ENCODE results near the gene PI4KA. TPM values are rescaled to one million over a fixed set of nuclear protein-coding genes. Genes with fewer than 3 reads are reported as not detected.
"Not testable (repeated sequence)": the region's sequence is repeated elsewhere in the genome, so short reads cannot be mapped to it uniquely, and the experiment has no call there.

PI4KA gene
- total and polyA plus RNA-seq, 5 experiments from 2014 or later: 34.4 to 158 (median 69.6) TPM

DNA sequence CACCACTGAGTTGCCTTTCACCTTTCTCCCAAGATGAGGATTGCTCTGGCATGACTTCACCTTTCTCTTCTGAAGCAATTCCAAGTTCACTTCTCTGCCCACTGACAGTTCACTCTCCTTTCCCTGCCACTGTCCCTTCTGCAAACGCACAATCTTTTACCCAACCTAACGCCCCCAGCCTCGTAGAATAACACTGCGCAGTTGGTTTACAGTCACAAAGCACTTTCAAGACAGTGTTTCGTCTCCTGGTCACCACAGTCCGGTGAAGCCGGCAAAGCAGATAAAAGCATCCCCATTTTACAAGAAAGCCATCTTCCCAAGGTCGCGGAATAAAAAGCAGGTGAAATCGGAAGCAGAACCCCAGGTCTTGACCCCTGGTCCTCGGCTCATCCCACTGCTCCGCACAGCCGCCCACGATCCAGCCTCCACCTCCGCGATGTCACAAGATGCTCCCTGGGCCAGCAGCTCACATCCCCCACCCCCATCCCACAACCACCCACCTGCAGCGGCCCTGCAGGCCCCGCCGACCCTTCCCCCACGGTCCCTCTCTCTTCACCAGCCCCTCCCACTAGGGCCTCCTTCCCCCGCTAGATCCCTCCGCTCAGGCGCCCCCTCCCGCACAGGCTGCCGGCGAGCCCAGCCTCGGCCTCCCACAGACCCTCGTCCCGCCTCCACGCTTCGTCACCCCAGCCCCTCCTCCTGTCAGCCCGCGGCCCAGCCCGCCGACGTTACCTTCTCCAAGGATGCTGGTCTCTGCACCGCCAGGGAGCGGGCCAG lies 585 bp downstream of the PI4KA start:
- Mint-ChIP-seq H3K4me1 (peaks cover 37 to 76% (median 69%) of the 10 kb centered on the region in 4 donors), H3K27me3 (no peaks in the 10 kb centered on the region), H3K36me3 (peaks cover 0 to 11% (median 0%) of the 10 kb centered on the region in 3 donors), H3K9me3 (no peaks in the 10 kb centered on the region), H3K27ac (peak overlapping the region; percentile 68 to 95 (median 90)), H3K4me3 (peak overlapping the region; percentile 87 to 96 (median 92))
- POLR2A ChIA-PET: interaction anchor here (0.7 kb wide), 1 partner anchor 59 kb away, joined by 3 read pairs; the partner anchor contains the start of gene CRKL
- DNase-seq: peak in 8 of 10 donors; percentile 9 to 90 (median 70)
- peak; percentile 59 to 64 for ATAC-seq

DNA sequence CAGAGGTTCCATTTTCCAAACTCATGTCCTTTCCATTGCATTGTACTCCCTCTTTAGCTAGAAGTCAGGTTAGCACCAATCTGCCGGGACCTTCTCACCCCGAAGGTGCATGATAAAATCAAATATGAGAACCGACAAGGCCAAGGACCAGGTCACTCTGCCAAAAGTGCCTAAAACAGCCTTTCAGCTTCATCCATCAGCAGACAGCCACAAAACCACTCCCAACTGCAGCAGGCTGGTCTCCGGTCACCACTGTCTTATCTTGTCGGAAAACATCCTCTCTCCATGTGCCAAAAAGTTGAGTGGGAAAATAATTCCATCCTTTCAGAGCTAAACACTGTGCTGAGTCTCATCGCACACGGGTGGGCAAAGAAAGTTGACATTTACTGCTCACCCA lies 1.4 kb downstream of the PI4KA start:
- Mint-ChIP-seq H3K4me1 (peaks cover 34 to 76% (median 70%) of the 10 kb centered on the region in 4 donors), H3K36me3 (peaks cover 0 to 5% (median 0%) of the 10 kb centered on the region in 3 donors), H3K4me3 (peak overlapping the region; percentile 87 to 96 (median 92)), H3K27me3 (no peaks in the 10 kb centered on the region), H3K9me3 (no peaks in the 10 kb centered on the region), H3K27ac (peak overlapping the region; percentile 30 to 95 (median 87))
- no peak for ATAC-seq
- POLR2A ChIA-PET: interaction anchor here (1.5 kb wide), 1 partner anchor 10 kb away, joined by 5 read pairs; no protein-coding TSS in a partner anchor
- DNase-seq: no peak

- POLR2A ChIA-PET: interaction anchor here (0.6 kb wide), 1 partner anchor 21 kb away, joined by 3 read pairs; no protein-coding TSS in a partner anchor
- H3K27me3 Mint-ChIP-seq: no peaks in the 10 kb centered on the region
- no peaks in the 10 kb centered on the region for H3K36me3 Mint-ChIP-seq
- peak overlapping the region in 3 of 10 donors; percentile 3 to 52 (median 14) for H3K4me3 Mint-ChIP-seq
- no peak for DNase-seq
- peak overlapping the region in 7 of 10 donors; percentile 21 to 80 (median 58) for H3K27ac Mint-ChIP-seq
- H3K4me1 Mint-ChIP-seq: peaks cover 34 to 69% (median 66%) of the 10 kb centered on the region in 4 donors
- no peak for ATAC-seq
- H3K9me3 Mint-ChIP-seq: no peaks in the 10 kb centered on the region
Measured at GRCh38 chr22:20853236-20853660, 5.4 kb downstream of the PI4KA start.

DNA sequence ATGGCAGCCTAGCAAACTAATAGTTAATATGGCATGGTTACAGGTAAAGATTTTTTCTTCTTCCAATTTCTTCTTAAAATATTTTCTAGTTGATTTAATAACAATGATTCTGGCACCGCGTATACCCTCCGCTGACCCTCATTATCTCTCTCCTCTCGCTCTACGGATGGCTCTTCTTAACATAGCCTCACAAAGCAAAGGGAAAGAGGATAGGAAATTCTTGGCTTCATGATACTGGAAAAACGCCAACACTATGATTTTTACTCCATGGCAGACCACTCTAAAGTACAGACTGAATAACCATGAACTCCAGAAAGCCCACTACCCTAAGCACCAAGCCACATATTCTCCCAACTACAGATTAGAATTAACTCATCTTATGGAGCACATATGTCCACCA lies 6.1 kb downstream of the PI4KA start:
- Mint-ChIP-seq H3K27ac (peak overlapping the region in 4 of 10 donors; percentile 33 to 74 (median 58)), H3K9me3 (no peaks in the 10 kb centered on the region), H3K4me1 (peaks cover 35 to 71% (median 65%) of the 10 kb centered on the region in 4 donors), H3K4me3 (no peak overlapping the region), H3K36me3 (no peaks in the 10 kb centered on the region), H3K27me3 (no peaks in the 10 kb centered on the region)
- DNase-seq (no peak), ATAC-seq (no peak)
- POLR2A ChIA-PET: no interaction called here

- peak overlapping the region in 6 of 10 donors; percentile 20 to 74 (median 64) for H3K27ac Mint-ChIP-seq
- ATAC-seq (no peak), DNase-seq (no peak)
- peaks cover 32 to 68% (median 63%) of the 10 kb centered on the region in 4 donors for H3K4me1 Mint-ChIP-seq
- H3K36me3 Mint-ChIP-seq: no peaks in the 10 kb centered on the region
- H3K4me3 Mint-ChIP-seq: peak overlapping the region in 1 of 10 donors; percentile 39
- no peaks in the 10 kb centered on the region for H3K27me3 Mint-ChIP-seq
- H3K9me3 Mint-ChIP-seq: no peaks in the 10 kb centered on the region
- POLR2A ChIA-PET: no interaction called here
Measured at GRCh38 chr22:20852076-20852475, 6.5 kb downstream of the PI4KA start.

DNA sequence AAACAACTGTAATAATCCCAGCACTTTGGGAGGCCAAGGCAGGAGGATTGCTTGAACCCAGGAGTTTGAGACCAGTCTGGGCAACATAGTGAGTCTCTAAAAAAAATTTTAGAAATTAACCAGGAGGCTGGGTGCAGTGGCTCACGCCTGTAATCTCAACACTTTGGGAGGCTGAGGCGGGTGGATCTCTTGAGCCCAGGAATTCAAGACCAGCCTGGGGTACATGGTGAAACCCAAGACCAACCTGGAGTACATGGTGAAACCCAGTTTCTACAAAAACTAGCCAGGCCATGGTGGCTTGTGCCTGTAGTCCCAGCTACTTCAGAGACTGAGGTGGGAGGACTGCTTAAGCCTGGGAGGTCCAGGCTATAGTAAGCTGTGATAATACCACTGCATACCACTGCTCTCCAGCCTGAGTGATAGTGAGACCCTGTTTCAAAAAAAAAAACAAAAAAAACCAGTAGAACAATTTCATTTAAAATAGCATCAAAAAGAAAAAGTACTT lies 11.2 kb downstream of the PI4KA start:
- Mint-ChIP-seq H3K36me3 (no peaks in the 10 kb centered on the region), H3K27ac (peak overlapping the region in 2 of 10 donors; percentile 24 to 52), H3K4me3 (peak overlapping the region in 2 of 10 donors; percentile 22 to 24), H3K27me3 (no peaks in the 10 kb centered on the region), H3K9me3 (no peaks in the 10 kb centered on the region), H3K4me1 (peaks cover 19 to 60% (median 51%) of the 10 kb centered on the region in 4 donors)
- no peak for DNase-seq
- POLR2A ChIA-PET: interaction anchor here (0.6 to 1.8 kb wide), 3 partner anchors 9 to 88 kb away, joined by 3 to 8 read pairs (median 5); no protein-coding TSS in a partner anchor
- no peak for ATAC-seq

GRCh38 chr22:20844055-20845037 lies 14.3 kb downstream of the PI4KA start:
- Mint-ChIP-seq H3K9me3 (no peaks in the 10 kb centered on the region), H3K4me3 (peak overlapping the region in 1 of 10 donors; percentile 4), H3K27me3 (no peaks in the 10 kb centered on the region), H3K36me3 (no peaks in the 10 kb centered on the region), H3K27ac (peak overlapping the region in 1 of 10 donors; percentile 56), H3K4me1 (peaks cover 31 to 76% (median 66%) of the 10 kb centered on the region in 4 donors)
- ATAC-seq: no peak
- no peak for DNase-seq
- POLR2A ChIA-PET: no interaction called here

DNA sequence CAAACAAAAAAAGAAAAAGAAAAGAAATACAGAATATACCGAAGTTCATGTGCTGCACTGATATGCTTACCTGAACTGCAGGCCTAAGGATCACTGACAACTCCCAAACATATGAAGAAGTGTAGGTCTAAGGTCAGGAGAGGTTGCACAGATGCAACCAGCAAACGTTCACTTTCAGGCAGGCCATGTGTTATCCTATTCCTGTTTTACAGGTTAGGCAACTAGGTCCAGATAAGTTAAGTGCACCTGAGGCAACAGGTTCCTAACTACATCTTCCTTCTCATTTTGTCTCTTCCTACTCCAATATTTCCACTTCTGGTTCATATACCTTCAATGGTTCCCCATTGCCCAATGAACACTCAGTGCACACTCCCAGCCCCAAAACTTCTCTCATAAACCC lies 15.1 kb downstream of the PI4KA start:
- Mint-ChIP-seq H3K27ac (peak overlapping the region in 2 of 10 donors; percentile 41 to 64), H3K4me3 (peak overlapping the region in 1 of 10 donors; percentile 4), H3K27me3 (no peaks in the 10 kb centered on the region), H3K4me1 (peaks cover 31 to 73% (median 64%) of the 10 kb centered on the region in 4 donors), H3K36me3 (peaks cover 0 to under 1% (median 0%) of the 10 kb centered on the region in 3 donors), H3K9me3 (no peaks in the 10 kb centered on the region)
- POLR2A ChIA-PET: no interaction called here
- DNase-seq (no peak), ATAC-seq (no peak)

GRCh38 chr22:20840646-20841371 lies 17.8 kb downstream of the PI4KA start:
- no peaks in the 10 kb centered on the region for H3K27me3 Mint-ChIP-seq
- peak overlapping the region; percentile 25 to 84 (median 60) for H3K27ac Mint-ChIP-seq
- peaks cover 28 to 78% (median 67%) of the 10 kb centered on the region in 4 donors for H3K4me1 Mint-ChIP-seq
- ATAC-seq: peak in 1 of 2 donors; percentile 53
- no peak for DNase-seq
- POLR2A ChIA-PET: no interaction called here
- peak overlapping the region in 8 of 10 donors; percentile 3 to 61 (median 41) for H3K4me3 Mint-ChIP-seq
- no peaks in the 10 kb centered on the region for H3K9me3 Mint-ChIP-seq
- H3K36me3 Mint-ChIP-seq: peaks cover 0 to 7% (median 0%) of the 10 kb centered on the region in 3 donors

GRCh38 chr22:20839837-20840645 lies 18.6 kb downstream of the PI4KA start:
- H3K27me3 Mint-ChIP-seq: no peaks in the 10 kb centered on the region
- peaks cover 0 to 12% (median 0%) of the 10 kb centered on the region in 3 donors for H3K36me3 Mint-ChIP-seq
- no peaks in the 10 kb centered on the region for H3K9me3 Mint-ChIP-seq
- peak overlapping the region in 9 of 10 donors; percentile 25 to 80 (median 58) for H3K27ac Mint-ChIP-seq
- POLR2A ChIA-PET: no interaction called here
- H3K4me1 Mint-ChIP-seq: peaks cover 28 to 72% (median 64%) of the 10 kb centered on the region in 4 donors
- no peak for DNase-seq
- peak overlapping the region in 5 of 10 donors; percentile 3 to 39 (median 28) for H3K4me3 Mint-ChIP-seq
- ATAC-seq: no peak

DNA sequence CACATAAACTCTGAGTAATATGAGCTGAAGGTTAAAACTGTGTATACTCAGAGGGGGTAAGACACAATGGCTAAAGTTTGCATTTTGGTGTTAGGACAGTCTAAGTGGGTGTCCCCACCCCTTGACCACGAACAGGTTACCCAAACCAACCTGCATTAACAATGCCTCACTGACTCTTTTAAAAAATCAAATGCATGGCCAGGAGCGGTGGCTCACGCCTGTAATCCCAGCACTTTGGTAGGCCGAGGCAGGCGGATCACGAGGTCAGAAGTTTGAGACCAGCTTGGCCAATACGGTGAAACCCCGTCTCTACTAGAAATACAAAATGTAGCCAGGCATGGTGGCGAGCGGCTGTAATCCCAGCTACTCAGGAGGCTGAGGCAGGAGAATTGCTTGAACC lies 19.3 kb downstream of the PI4KA start:
- H3K27ac Mint-ChIP-seq: peak overlapping the region in 1 of 10 donors; percentile 74
- peak overlapping the region in 1 of 10 donors; percentile 10 for H3K4me3 Mint-ChIP-seq
- H3K27me3 Mint-ChIP-seq, POLR2A ChIA-PET, H3K9me3 Mint-ChIP-seq, DNase-seq, ATAC-seq: not testable (repeated sequence)
- peaks cover 28 to 67% (median 58%) of the 10 kb centered on the region in 4 donors for H3K4me1 Mint-ChIP-seq
- peaks cover 0 to 15% (median 0%) of the 10 kb centered on the region in 3 donors for H3K36me3 Mint-ChIP-seq
